Gastroesophageal sphincter (tissue), 4 donors: ENCODE data around the gene CISH. TPM values are rescaled to one million over a fixed set of nuclear protein-coding genes. Genes with fewer than 3 reads are reported as not detected.

Source experiments
- ATAC-seq: fragments of 150-250 bp; one replicate; pipeline ENCODE4 v1.9.1; 2016; ENCODE audit warnings: mild to moderate bottlenecking, moderate library complexity
- H3K27ac ChIP-seq, 4 donors: fragments of 200-600 bp; sonication (generic) in 3 of 4; 1 replicate in 3 of 4; 2 replicates in 1 of 4; pipeline ENCODE4 v1.5.1; 2016 to 2019
- H3K27me3 ChIP-seq: fragments of 200-600 bp; sonication (generic); one replicate; pipeline ENCODE4 v1.5.1; 2019
- H3K36me3 ChIP-seq, 2 donors: fragments of 200-600 bp; sonication (generic); one replicate each; pipeline ENCODE4 v1.5.1; 2019; ENCODE audit warnings: control low read depth in 1 of 2
- H3K4me1 ChIP-seq, 3 donors: fragments of 200-600 bp; sonication (generic); 1 replicate in 2 of 3; 2 replicates in 1 of 3; pipeline ENCODE4 v1.5.1; 2016 to 2019; ENCODE audit warnings: control low read depth in 2 of 3
- H3K4me3 ChIP-seq, 2 donors: fragments of 200-600 bp; sonication (generic); one replicate each; pipeline ENCODE4 v1.5.1; 2019; ENCODE audit warnings: mild to moderate bottlenecking in 1 of 2, moderate library complexity in 1 of 2
- H3K9me3 ChIP-seq, 3 donors: fragments of 200-600 bp; sonication (generic); one replicate each; pipeline ENCODE4 v1.5.1; 2017 to 2019; ENCODE audit warnings: control low read depth in 2 of 3
- CTCF ChIP-seq, 4 experiments: fragments of 200-600 bp in 2 of 4; fragments of 450-650 bp in 2 of 4; sonication (generic) in 1 of 4; IDR thresholded peaks; one replicate each; pipeline ENCODE4 v1.5.1; 2017 to 2019; ENCODE audit warnings: antibody characterized with exemption in 4 of 4, mild to moderate bottlenecking in 2 of 4, moderate library complexity in 2 of 4
- EP300 ChIP-seq: sonication (generic); formaldehyde crosslinking; IDR thresholded peaks from one replicate; pipeline ENCODE4 v1.6.1; 2017; ENCODE audit warnings: antibody characterized with exemption, mild to moderate bottlenecking
- POLR2A ChIP-seq, 2 donors: fragments of 450-650 bp; IDR thresholded peaks; one replicate each; pipeline ENCODE4 v1.6.1; 2017; ENCODE audit warnings: antibody characterized with exemption in 2 of 2, mild to moderate bottlenecking in 2 of 2, moderate library complexity in 1 of 2
- POLR2AphosphoS5 ChIP-seq: sonication (generic); formaldehyde crosslinking; IDR thresholded peaks from one replicate; pipeline ENCODE4 v1.6.1; 2017; ENCODE audit warnings: antibody characterized with exemption
- WGBS, 2 donors: methylation state at CpG; one replicate each; pipeline ENCODE4 v1.1.5; 2018; ENCODE audit warnings: low coverage in 1 of 2; 5-methylcytosine and 5-hydroxymethylcytosine counted together
- total RNA-seq, 4 donors: library from RNA; depleted of rRNA; stranded (reverse); fragments of >200 nt; gene quantifications; one replicate each; pipeline ENCODE4 v1.1.0, GENCODE V29; 2016

The CISH gene
- total RNA-seq, 4 donors from 2014 or later = 0.99 to 9.3 (median 3.6) TPM

GRCh38 chr3:50570508-50571279, 40.9 kb downstream of the CISH start:
- no peak for ATAC-seq
- Histone ChIP-seq H3K27me3 (no peaks in the 10 kb centered on the region), H3K36me3 (peaks cover 0 to 38% of the 10 kb centered on the region in 2 donors), H3K4me1 (peaks cover 0 to 66% (median 26%) of the 10 kb centered on the region in 3 donors), H3K4me3 (peak overlapping the region in 1 of 2 donors; percentile 70), H3K9me3 (no peaks in the 10 kb centered on the region), H3K27ac (peak overlapping the region in 3 of 4 donors; percentile 2 to 93 (median 87))
- TF ChIP-seq POLR2AphosphoS5 = no peak
- 51 to 71% methylated on average over 3 of the region's 5 CpGs for WGBS, 2 donors

- WGBS, 2 donors = no CpG with 5 or more reads among the region's 55 CpGs
- Histone ChIP-seq H3K27ac (peak within 1 kb of the TSS; percentile 54 to 93 (median 90)), H3K9me3 (no peaks in the 10 kb centered on the region), H3K4me3 (peak within 1 kb of the TSS; percentile 61 to 70), H3K27me3 (no peaks in the 10 kb centered on the region), H3K4me1 (peaks cover 0 to 66% (median 26%) of the 10 kb centered on the region in 3 donors), H3K36me3 (peaks cover 0 to 37% of the 10 kb centered on the region in 2 donors)
- TF ChIP-seq CTCF (IDR thresholded peaks at IDR 0.05) (peak in 3 of 4 experiments; percentile 4 to 28 (median 6)), POLR2A (IDR thresholded peaks at IDR 0.05) (peak; percentile 63 to 68), POLR2AphosphoS5 (peak; percentile 74), EP300 (no peak)
- peak; percentile 90 for ATAC-seq
These were observed 42.4 kb downstream of the CISH start, which contains the start of gene HEMK1 for GRCh38 chr3:50568947-50569749. Gene HEMK1, plus strand, starts transcription at chr3:50569522. Its CDS starts 1,583 bp downstream, at chr3:50571105.

- peaks cover 0 to 32% of the 10 kb centered on the region in 2 donors for H3K36me3 ChIP-seq
- H3K4me1 ChIP-seq = peaks cover 0 to 60% (median 26%) of the 10 kb centered on the region in 3 donors
- H3K27ac ChIP-seq = peak within 1 kb of the TSS; percentile 26 to 93 (median 90)
- no peaks in the 10 kb centered on the region for H3K27me3 ChIP-seq
- peak within 1 kb of the TSS; percentile 45 to 70 for H3K4me3 ChIP-seq
- H3K9me3 ChIP-seq = no peaks in the 10 kb centered on the region
- TF ChIP-seq POLR2AphosphoS5 (no peak), POLR2A (IDR thresholded peaks at IDR 0.05) (peak in 1 of 2 donors; percentile 32)
- ATAC-seq = peak; percentile 86
- 0% methylated on average over 1 of the region's 53 CpGs; no CpG with 5 or more reads in 1 of the 2 donors for WGBS, 2 donors
These were observed 44.0 kb downstream of the CISH start, which contains the start of gene C3orf18 for GRCh38 chr3:50567386-50568167. Gene C3orf18, minus strand, starts transcription at chr3:50567747. Its CDS starts 2,048 bp downstream, at chr3:50565699.

GRCh38 chr3:50567011-50567385, 44.6 kb downstream of the CISH start:
- WGBS, 2 donors = 0% methylated on average over 1 of the region's 11 CpGs; no CpG with 5 or more reads in 1 of the 2 donors
- peaks cover 0 to 54% (median 23%) of the 10 kb centered on the region in 3 donors for H3K4me1 ChIP-seq
- TF ChIP-seq CTCF (IDR thresholded peaks at IDR 0.05) (no peak), EP300 (no peak)

GRCh38 chr3:50564321-50564720, 47.3 kb downstream of the CISH start:
- TF ChIP-seq CTCF (IDR thresholded peaks at IDR 0.05) = no peak
- no peak for TF ChIP-seq POLR2A (IDR thresholded peaks at IDR 0.05)
- no peak for TF ChIP-seq POLR2AphosphoS5
- TF ChIP-seq EP300 = no peak
- Histone ChIP-seq H3K27me3 (no peaks in the 10 kb centered on the region), H3K4me3 (no peak overlapping the region), H3K9me3 (no peaks in the 10 kb centered on the region), H3K36me3 (peaks cover 0 to 55% of the 10 kb centered on the region in 2 donors), H3K27ac (no peak overlapping the region), H3K4me1 (peaks cover 0 to 30% (median 15%) of the 10 kb centered on the region in 3 donors)
- WGBS, 2 donors = no CpG with 5 or more reads among the region's 1 CpG
- ATAC-seq = no peak

More at GRCh38 chr3:50567011-50567385, 44.6 kb downstream of the CISH start:
- Histone ChIP-seq H3K36me3 (peaks cover 0 to 37% of the 10 kb centered on the region in 2 donors), H3K27ac (peak overlapping the region; percentile 26 to 93 (median 90)), H3K27me3 (no peaks in the 10 kb centered on the region), H3K9me3 (no peaks in the 10 kb centered on the region), H3K4me3 (peak overlapping the region; percentile 45 to 70)
- ATAC-seq = no peak
